ENCODE results near the gene CHCHD5.

GRCh38 chr2:112588611-112589045, 4.2 kb downstream of the CHCHD5 start:
- TF ChIP-seq POLR2A (IDR thresholded peaks at IDR 0.05; ENCODE audit: low read depth, low read length) (no peak), CTCF (conservative IDR thresholded peaks at IDR 0.05; ENCODE audit: low read depth, low read length) (no peak), MAFK (IDR thresholded peaks at IDR 0.05; ENCODE audit: low read depth, low read length) (no peak), CEBPB (IDR thresholded peaks at IDR 0.05; ENCODE audit: low read depth, low read length) (peak; percentile 14; the same call in 1 of the 2 replicates), FOS (IDR thresholded peaks at IDR 0.05; ENCODE audit: low read depth, low read length) (no peak), RAD21 (IDR thresholded peaks at IDR 0.05; ENCODE audit: low read length) (no peak), RCOR1 (IDR thresholded peaks at IDR 0.05; ENCODE audit: insufficient replicate concordance, low read length) (no peak), SMC3 (IDR thresholded peaks at IDR 0.05; ENCODE audit: low read depth, low read length) (no peak), ELK1 (IDR thresholded peaks at IDR 0.05; ENCODE audit: borderline replicate concordance, low read depth, low read length) (no peak), BHLHE40 (IDR thresholded peaks at IDR 0.05; ENCODE audit: low read depth, low read length) (no peak)

All from IMR-90 (cell line).